HCT116 (cell line): ENCODE data around the gene SSR2. TPM values are rescaled to one million over a fixed set of nuclear protein-coding genes. Genes with fewer than 3 reads are reported as not detected.

Experiments used
- ATAC-seq: fragments of 200-7000 bp; cut with Tn5 transposase; 2 replicates; pipeline ENCODE4 v1.9.1; 2020; ENCODE audit warnings: mild to moderate bottlenecking, moderate library complexity
- BruUV-seq: library from RNA; stranded (reverse); fragments of 400-500 nt; replicated peaks from 2 replicates; lab custom pipeline; 2021; lab: Mats Ljungman, UMichigan
- CTCF ChIA-PET: fragments of 300-600 bp; sonication (Branson Sonifier 250); formaldehyde crosslinking; loops from one replicate; lab custom pipeline; 2021; ENCODE audit warnings: antibody characterized with exemption; lab: Charles Lee
- POLR2A ChIA-PET: fragments of 300-600, 350-600 bp; sonication (Branson Sonifier 250); formaldehyde crosslinking; loops from one replicate; lab custom pipeline; 2021; ENCODE audit warnings: antibody characterized with exemption; lab: Charles Lee
- RAD21 ChIA-PET, 2 experiments: fragments of 300-600 bp; sonication (Branson Sonifier 250); formaldehyde crosslinking; loops; one replicate each; lab custom pipeline; 2023; ENCODE audit warnings: low total read pairs in 2 of 2; ENCODE audit not compliant: uncharacterized antibody in 2 of 2, unreplicated experiment in 2 of 2, low non-redundant PET in 1 of 2; lab: Charles Lee
- DNase-seq: peaks from one replicate; pipeline ENCODE4 v3.0.0-alpha.2; 2010; ENCODE audit warnings: low read depth, low spot score
- H2AFZ ChIP-seq: fragments of 200-600 bp; shearing (Covaris generic), sonication (generic); 2 replicates; pipeline ENCODE4 v1.6.1; 2017; ENCODE audit warnings: low read depth, mixed run types, mixed read lengths, antibody characterized with exemption, low read length; ENCODE audit not compliant: poor library complexity, severe bottlenecking
- H3K27ac ChIP-seq: 2 replicates; pipeline ENCODE4 v1.5.1; 2012; ENCODE audit warnings: low read depth, low read length
- H3K27me3 ChIP-seq: fragments of 200-600 bp; sonication (generic); 2 replicates; pipeline ENCODE4 v1.6.1; 2016; ENCODE audit warnings: mixed run types, low read length, mixed read lengths; ENCODE audit not compliant: insufficient read depth
- H3K36me3 ChIP-seq, 2 experiments: fragments of 200-500 bp in 1 of 2; fragments of 200-600 bp in 1 of 2; sonication (Bioruptor generic) in 1 of 2; sonication (generic) in 1 of 2; 2 replicates each; pipeline versions ENCODE4 v1.5.1 to v1.6.1; 2014 to 2016; ENCODE audit warnings: low read length in 2 of 2, inconsistent platforms in 1 of 2, mixed read lengths in 1 of 2, mixed run types in 1 of 2; ENCODE audit not compliant: insufficient read depth in 2 of 2, control insufficient read depth in 1 of 2
- H3K4me1 ChIP-seq, 2 experiments: fragments of 200-600 bp in 1 of 2; sonication (generic) in 1 of 2; 2 replicates each; pipeline versions ENCODE4 v1.5.1 to v1.6.1; 2012 to 2017; ENCODE audit warnings: low read length in 2 of 2, inconsistent platforms in 1 of 2, mild to moderate bottlenecking in 1 of 2, mixed read lengths in 1 of 2, mixed run types in 1 of 2, moderate library complexity in 1 of 2; ENCODE audit not compliant: insufficient read depth in 2 of 2, control insufficient read depth in 1 of 2
- H3K4me2 ChIP-seq: fragments of 200-600 bp; sonication (generic); 2 replicates; pipeline ENCODE4 v1.6.1; 2017; ENCODE audit warnings: mixed run types, low read length, mixed read lengths
- H3K4me3 ChIP-seq, 2 experiments: fragments of 200-600 bp in 1 of 2; sonication (generic) in 1 of 2; replicated peaks in 1 of 2; 2 replicates each; pipeline ENCODE4 v1.5.1; 2011 to 2016; ENCODE audit warnings: low read length in 2 of 2, control low read depth in 1 of 2, low read depth in 1 of 2, mild to moderate bottlenecking in 1 of 2, mixed read lengths in 1 of 2, mixed run types in 1 of 2
- H3K79me2 ChIP-seq: fragments of 200-600 bp; sonication (generic); 2 replicates; pipeline ENCODE4 v1.6.1; 2017; ENCODE audit warnings: mild to moderate bottlenecking, mixed run types, low read length, moderate library complexity, mixed read lengths; ENCODE audit not compliant: insufficient read depth
- H3K9ac ChIP-seq: fragments of 200-600 bp; sonication (generic); 2 replicates; pipeline ENCODE4 v1.6.1; 2016; ENCODE audit warnings: low read length, mixed read lengths
- H3K9me2 ChIP-seq: fragments of 200-600 bp; sonication (generic), shearing (Covaris generic); 2 replicates; pipeline ENCODE4 v1.6.1; 2017; ENCODE audit warnings: mixed run types, mild to moderate bottlenecking, moderate library complexity; ENCODE audit not compliant: insufficient read depth
- H3K9me3 ChIP-seq, 2 experiments: fragments of 200-500 bp in 1 of 2; fragments of 200-600 bp in 1 of 2; sonication (Bioruptor generic) in 1 of 2; sonication (generic) in 1 of 2; 2 replicates each; pipeline ENCODE4 v1.6.1; 2014 to 2017; ENCODE audit warnings: low read length in 2 of 2, mixed read lengths in 2 of 2, inconsistent platforms in 1 of 2, low read depth in 1 of 2, mild to moderate bottlenecking in 1 of 2, mixed run types in 1 of 2, moderate library complexity in 1 of 2; ENCODE audit not compliant: control insufficient read depth in 1 of 2, insufficient read depth in 1 of 2
- H4K20me1 ChIP-seq: fragments of 200-600 bp; sonication (generic), shearing (Covaris generic); 2 replicates; pipeline ENCODE4 v1.6.1; 2017; ENCODE audit warnings: mixed run types, mild to moderate bottlenecking, moderate library complexity; ENCODE audit not compliant: insufficient read depth
- EGR1 ChIP-seq: IDR thresholded peaks from 2 replicates; pipeline ENCODE4 v1.6.1; 2012; ENCODE audit warnings: low read depth
- SP1 ChIP-seq: IDR thresholded peaks from 2 replicates; pipeline ENCODE4 v1.6.1; 2012; ENCODE audit warnings: low read depth
- ZFX ChIP-seq: fragments of 450-650 bp; IDR thresholded peaks from 2 replicates; pipeline ENCODE4 v1.6.1; 2017
- ZNF274 ChIP-seq: fragments of 200-500 bp; sonication (Bioruptor generic); IDR thresholded peaks from 2 replicates; pipeline ENCODE4 v1.6.1; 2014; ENCODE audit warnings: mild to moderate bottlenecking, low read depth, low read length, inconsistent platforms
- intact Hi-C: fragments of 100-400 bp; cut with micrococcal nuclease; formaldehyde crosslinking; loops from 2 replicates; pipeline ENCODE4 v1.10.0; 2022
- total RNA-seq: library from RNA; stranded (reverse); gene quantifications from one replicate; pipeline ENCODE4 v1.2.1, GENCODE V29; 2021; ENCODE audit not compliant: unreplicated experiment
- TF ChIP-seq, protein P1 (sequence below): IDR thresholded peaks from 2 replicates; pipeline ENCODE4 v1.6.1; 2011; ENCODE audit warnings: mild to moderate bottlenecking, low read length, moderate library complexity; ENCODE audit not compliant: insufficient replicate concordance; ENCODE audit errors: extremely low read depth
- TF ChIP-seq, protein P2 (sequence below): IDR thresholded peaks from 2 replicates; pipeline ENCODE4 v1.6.1; 2012

SSR2 gene
- total RNA-seq, 1 experiment from 2014 or later = 153 TPM

DNA sequence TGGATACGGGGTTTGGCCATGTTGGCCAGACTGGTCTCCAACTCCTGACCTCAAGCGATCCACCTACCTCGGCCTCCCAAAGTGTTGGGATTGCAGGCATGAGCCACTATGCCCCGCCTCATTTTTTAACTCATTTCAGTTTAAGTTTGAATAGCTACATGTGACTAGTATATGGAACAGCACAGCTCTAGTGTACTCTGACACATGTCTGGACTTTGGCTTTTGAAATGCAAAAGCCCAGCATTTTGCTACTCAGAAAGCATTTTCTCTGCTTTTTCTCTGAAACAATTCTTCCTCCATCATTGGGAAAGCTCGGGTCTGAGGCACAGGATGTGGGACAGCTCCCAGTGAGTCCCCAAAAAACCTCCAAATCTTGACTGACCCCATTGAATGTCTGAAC, 4.0 kb upstream of the SSR2 start (continued):
- TF ChIP-seq, protein P1, sequence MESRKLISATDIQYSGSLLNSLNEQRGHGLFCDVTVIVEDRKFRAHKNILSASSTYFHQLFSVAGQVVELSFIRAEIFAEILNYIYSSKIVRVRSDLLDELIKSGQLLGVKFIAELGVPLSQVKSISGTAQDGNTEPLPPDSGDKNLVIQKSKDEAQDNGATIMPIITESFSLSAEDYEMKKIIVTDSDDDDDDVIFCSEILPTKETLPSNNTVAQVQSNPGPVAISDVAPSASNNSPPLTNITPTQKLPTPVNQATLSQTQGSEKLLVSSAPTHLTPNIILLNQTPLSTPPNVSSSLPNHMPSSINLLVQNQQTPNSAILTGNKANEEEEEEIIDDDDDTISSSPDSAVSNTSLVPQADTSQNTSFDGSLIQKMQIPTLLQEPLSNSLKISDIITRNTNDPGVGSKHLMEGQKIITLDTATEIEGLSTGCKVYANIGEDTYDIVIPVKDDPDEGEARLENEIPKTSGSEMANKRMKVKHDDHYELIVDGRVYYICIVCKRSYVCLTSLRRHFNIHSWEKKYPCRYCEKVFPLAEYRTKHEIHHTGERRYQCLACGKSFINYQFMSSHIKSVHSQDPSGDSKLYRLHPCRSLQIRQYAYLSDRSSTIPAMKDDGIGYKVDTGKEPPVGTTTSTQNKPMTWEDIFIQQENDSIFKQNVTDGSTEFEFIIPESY = no peak
- TF ChIP-seq EGR1 (no peak), ZFX (no peak)

DNA sequence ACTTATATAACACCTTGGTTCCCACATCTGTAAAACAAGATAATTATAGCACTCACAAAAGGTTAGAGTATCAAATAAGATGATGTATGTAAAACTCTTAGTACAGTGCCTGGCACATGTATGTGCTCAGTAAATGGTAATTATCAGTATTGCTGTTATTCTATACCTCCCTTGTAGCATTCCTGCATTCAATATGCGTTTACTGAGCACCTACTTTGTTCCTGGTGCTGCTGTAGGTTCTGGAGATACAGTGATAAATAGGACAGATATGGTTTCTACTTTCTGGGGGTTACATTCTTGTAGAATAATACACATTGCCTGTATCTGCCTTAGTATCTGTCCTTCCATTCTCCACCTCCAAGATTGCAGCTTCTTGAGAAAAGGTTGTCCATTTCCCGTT, 1.2 kb upstream of the SSR2 start:
- no peak overlapping the region for H3K27ac ChIP-seq
- H3K36me3 ChIP-seq = peaks cover under 1 to 13% of the 10 kb centered on the region in 2 experiments; a peak in 2 of 4 replicates
- RAD21 ChIA-PET = no interaction called here
- H4K20me1 ChIP-seq = no peaks in the 10 kb centered on the region
- H3K9ac ChIP-seq = no peak overlapping the region
- TF ChIP-seq EGR1 (no peak), ZFX (no peak), SP1 (no peak), ZNF274 (no peak)
- TF ChIP-seq, protein P2, sequence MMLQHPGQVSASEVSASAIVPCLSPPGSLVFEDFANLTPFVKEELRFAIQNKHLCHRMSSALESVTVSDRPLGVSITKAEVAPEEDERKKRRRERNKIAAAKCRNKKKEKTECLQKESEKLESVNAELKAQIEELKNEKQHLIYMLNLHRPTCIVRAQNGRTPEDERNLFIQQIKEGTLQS = no peak
- POLR2A ChIA-PET = interaction anchor here (1.1 kb wide), 1 partner anchor 10 kb away, joined by 4 read pairs; no protein-coding TSS in a partner anchor
- no peaks in the 10 kb centered on the region for H3K9me2 ChIP-seq
- no peak overlapping the region for H3K4me3 ChIP-seq
- no peak overlapping the region for H3K4me2 ChIP-seq
- H3K27me3 ChIP-seq = no peaks in the 10 kb centered on the region
- H3K79me2 ChIP-seq = peaks cover 20% of the 10 kb centered on the region
- H3K4me1 ChIP-seq = peaks cover 9 to 20% of the 10 kb centered on the region in 2 experiments; a peak in 3 of 4 replicates
- CTCF ChIA-PET = no interaction called here
- no TSS peak for BruUV-seq
- DNase-seq (no peak), ATAC-seq (no peak)
- intact Hi-C loops = loop anchor here (2.0 kb wide), 1 partner anchor 33 kb away; the partner anchor contains the start of gene LAMTOR2
- no peak overlapping the region for H2AFZ ChIP-seq
- H3K9me3 ChIP-seq = no peaks in the 10 kb centered on the region
